22Rv1 (cell line): ENCODE results near the gene GPLD1.

Experiments
- ZFX ChIP-seq: fragments of 450-650 bp; IDR thresholded peaks from 2 replicates; pipeline ENCODE4 v1.6.1; 2017; ENCODE audit warnings: antibody characterized with exemption, borderline replicate concordance
- TF ChIP-seq, protein P1 (sequence below): fragments of 450-650 bp; IDR thresholded peaks from 2 replicates; pipeline ENCODE4 v1.5.1; 2017; ENCODE audit warnings: mild to moderate bottlenecking

DNA sequence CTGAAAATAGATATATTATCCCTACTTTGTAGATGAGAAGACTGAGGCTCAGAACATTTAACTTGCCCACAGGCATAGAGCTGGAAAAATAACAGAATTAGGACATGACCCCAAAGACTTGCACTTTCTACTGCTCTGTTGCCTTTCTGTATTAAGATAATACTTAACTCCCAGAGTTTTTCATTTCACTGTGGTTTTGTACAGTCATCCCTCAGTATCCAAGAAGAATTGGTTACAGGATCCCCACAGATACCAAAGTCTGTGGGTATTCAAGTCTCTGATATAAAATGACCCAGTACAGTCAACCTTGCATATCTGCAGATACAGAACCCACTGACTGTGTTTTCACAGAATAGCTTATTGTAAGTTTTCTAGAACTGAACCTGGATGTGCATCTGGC lies 69.9 kb downstream of the GPLD1 start:
- TF ChIP-seq, protein P1, sequence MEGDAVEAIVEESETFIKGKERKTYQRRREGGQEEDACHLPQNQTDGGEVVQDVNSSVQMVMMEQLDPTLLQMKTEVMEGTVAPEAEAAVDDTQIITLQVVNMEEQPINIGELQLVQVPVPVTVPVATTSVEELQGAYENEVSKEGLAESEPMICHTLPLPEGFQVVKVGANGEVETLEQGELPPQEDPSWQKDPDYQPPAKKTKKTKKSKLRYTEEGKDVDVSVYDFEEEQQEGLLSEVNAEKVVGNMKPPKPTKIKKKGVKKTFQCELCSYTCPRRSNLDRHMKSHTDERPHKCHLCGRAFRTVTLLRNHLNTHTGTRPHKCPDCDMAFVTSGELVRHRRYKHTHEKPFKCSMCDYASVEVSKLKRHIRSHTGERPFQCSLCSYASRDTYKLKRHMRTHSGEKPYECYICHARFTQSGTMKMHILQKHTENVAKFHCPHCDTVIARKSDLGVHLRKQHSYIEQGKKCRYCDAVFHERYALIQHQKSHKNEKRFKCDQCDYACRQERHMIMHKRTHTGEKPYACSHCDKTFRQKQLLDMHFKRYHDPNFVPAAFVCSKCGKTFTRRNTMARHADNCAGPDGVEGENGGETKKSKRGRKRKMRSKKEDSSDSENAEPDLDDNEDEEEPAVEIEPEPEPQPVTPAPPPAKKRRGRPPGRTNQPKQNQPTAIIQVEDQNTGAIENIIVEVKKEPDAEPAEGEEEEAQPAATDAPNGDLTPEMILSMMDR = no peak
- TF ChIP-seq ZFX = no peak
